ENCODE measurements around the gene ZNF862.

DNA sequence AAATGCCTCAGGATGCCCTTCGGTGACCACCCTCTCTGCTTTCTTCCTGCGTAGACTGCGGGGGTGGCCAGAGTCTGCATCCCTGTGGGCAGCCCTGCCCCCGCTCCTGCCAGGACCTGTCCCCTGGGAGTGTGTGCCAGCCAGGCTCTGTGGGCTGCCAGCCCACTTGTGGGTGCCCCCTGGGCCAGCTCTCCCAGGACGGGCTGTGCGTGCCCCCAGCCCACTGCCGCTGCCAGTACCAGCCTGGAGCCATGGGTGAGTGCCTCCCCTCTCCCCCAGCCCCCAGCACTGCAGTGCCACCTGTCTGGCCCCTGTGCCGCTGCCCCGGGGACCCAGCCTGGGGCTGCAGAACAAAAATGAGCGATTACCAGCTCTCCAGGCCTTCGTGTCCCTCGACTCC is 23.1 kb upstream of the ZNF862 start:
- TF ChIP-seq CTCF (IDR thresholded peaks at IDR 0.05) = no peak
- no peak for TF ChIP-seq EP300 (IDR thresholded peaks at IDR 0.05)
